Smooth muscle cell (in vitro differentiated cells): ENCODE data around the gene SRPRB. TPM values are rescaled to one million over a fixed set of nuclear protein-coding genes. Genes with fewer than 3 reads are reported as not detected.

ENCODE experiments used
- DNase-seq: peaks from one replicate; lab custom pipeline; 2025; ENCODE audit not compliant: unreplicated experiment; lab: John Stamatoyannopoulos, UW
- H2AFZ ChIP-seq: fragments of 200-600 bp; sonication (generic); 2 replicates; pipeline ENCODE4 v1.6.0; 2016; ENCODE audit warnings: antibody characterized with exemption, low read depth, mild to moderate bottlenecking
- H3F3A ChIP-seq: fragments of 200-600 bp; sonication (generic); 2 replicates; pipeline ENCODE4 v1.6.0; 2017; ENCODE audit warnings: antibody characterized with exemption, low read depth
- H3K27ac ChIP-seq: fragments of 200-600 bp; sonication (generic); 2 replicates; pipeline ENCODE4 v1.5.1; 2016; ENCODE audit warnings: low read depth, mild to moderate bottlenecking
- H3K27me3 ChIP-seq: fragments of 200-600 bp; sonication (generic); 2 replicates; pipeline ENCODE4 v1.6.1; 2016; ENCODE audit warnings: low read depth, mild to moderate bottlenecking
- H3K36me3 ChIP-seq: fragments of 200-600 bp; sonication (generic); 2 replicates; pipeline ENCODE4 v1.5.1; 2016; ENCODE audit warnings: low read depth
- H3K4me1 ChIP-seq: fragments of 200-600 bp; sonication (generic); 2 replicates; pipeline ENCODE4 v1.5.1; 2016; ENCODE audit warnings: low read depth
- H3K4me2 ChIP-seq: fragments of 200-600 bp; sonication (generic); 2 replicates; pipeline ENCODE4 v1.6.0; 2016; ENCODE audit warnings: mild to moderate bottlenecking
- H3K4me3 ChIP-seq: fragments of 200-600 bp; sonication (generic); 2 replicates; pipeline ENCODE4 v1.5.1; 2016; ENCODE audit warnings: mild to moderate bottlenecking
- H3K79me2 ChIP-seq: fragments of 200-600 bp; sonication (generic); 2 replicates; pipeline ENCODE4 v1.6.0; 2016; ENCODE audit warnings: low read depth, mild to moderate bottlenecking
- H3K9ac ChIP-seq: fragments of 200-600 bp; sonication (generic); 2 replicates; pipeline ENCODE4 v1.6.0; 2016; ENCODE audit warnings: low read depth
- H3K9me3 ChIP-seq: fragments of 200-600 bp; sonication (generic); replicated peaks from 2 replicates; pipeline ENCODE4 v1.5.1; 2016; ENCODE audit warnings: low read depth
- H4K20me1 ChIP-seq: fragments of 200-600 bp; sonication (generic); 2 replicates; pipeline ENCODE4 v1.6.0; 2016; ENCODE audit warnings: low read depth
- CTCF ChIP-seq: fragments of 200-600 bp; sonication (generic); IDR thresholded peaks from 2 replicates; pipeline ENCODE4 v1.5.1; 2017; ENCODE audit warnings: borderline replicate concordance, mild to moderate bottlenecking, antibody characterized with exemption; ENCODE audit not compliant: insufficient read depth, poor library complexity, severe bottlenecking
- WGBS: methylation state at CpG from one replicate; pipeline ENCODE4 v1.1.7; 2016; ENCODE audit warnings: low lambda C conversion rate; 5-methylcytosine and 5-hydroxymethylcytosine counted together
- polyA plus RNA-seq: library from polyadenylated mRNA; unstranded; fragments of >200 nt; fragmentation: Nextera tagmentation; extraction: Ambion mirVana; gene quantifications from 2 replicates; pipeline ENCODE4 v1.2.1, GENCODE V29; 2016
- total RNA-seq: library from RNA; depleted of rRNA; stranded (reverse); fragments of >200 nt; gene quantifications from 2 replicates; pipeline ENCODE4 v1.2.3, GENCODE V29; 2014

SRPRB gene
- total and polyA plus RNA-seq, 2 experiments from 2014 or later: 59.3 to 78.9 TPM

- Histone ChIP-seq H3K4me1 (no peaks in the 10 kb centered on the region), H3F3A (no peaks in the 10 kb centered on the region), H3K4me2 (no peak overlapping the region), H3K4me3 (no peak overlapping the region), H3K27me3 (peaks cover 5% of the 10 kb centered on the region), H3K9me3 (no peaks in the 10 kb centered on the region), H2AFZ (no peak overlapping the region), H3K9ac (no peak overlapping the region), H4K20me1 (no peaks in the 10 kb centered on the region), H3K27ac (no peak overlapping the region), H3K79me2 (no peaks in the 10 kb centered on the region), H3K36me3 (no peaks in the 10 kb centered on the region)
- DNase-seq: no peak
- WGBS: 62% methylated on average over 3 of the region's 3 CpGs
- TF ChIP-seq CTCF: no peak
Measured at GRCh38 chr3:133797396-133798105, 8.1 kb upstream of the SRPRB start.

- Histone ChIP-seq H3K36me3 (no peaks in the 10 kb centered on the region), H3K9me3 (no peaks in the 10 kb centered on the region), H3K4me3 (no peak overlapping the region), H3K4me1 (no peaks in the 10 kb centered on the region), H4K20me1 (no peaks in the 10 kb centered on the region), H3K4me2 (no peak overlapping the region), H3K9ac (no peak overlapping the region), H3K79me2 (no peaks in the 10 kb centered on the region), H2AFZ (no peak overlapping the region), H3F3A (no peaks in the 10 kb centered on the region), H3K27me3 (peaks cover 5% of the 10 kb centered on the region), H3K27ac (no peak overlapping the region)
- no peak for TF ChIP-seq CTCF
- DNase-seq: no peak
- 64% methylated on average over 7 of the region's 7 CpGs for WGBS
Measured at GRCh38 chr3:133799794-133800585, 5.6 kb upstream of the SRPRB start.

- 91% methylated on average over 5 of the region's 5 CpGs for WGBS
- Histone ChIP-seq H3K4me2 (no peak overlapping the region), H3K27ac (no peak overlapping the region), H4K20me1 (no peaks in the 10 kb centered on the region), H3K27me3 (peaks cover 5% of the 10 kb centered on the region), H3K9me3 (no peaks in the 10 kb centered on the region), H3K9ac (no peak overlapping the region), H3K36me3 (no peaks in the 10 kb centered on the region), H3F3A (no peaks in the 10 kb centered on the region), H3K4me3 (no peak overlapping the region), H3K79me2 (peaks cover 23% of the 10 kb centered on the region), H3K4me1 (peaks cover 9% of the 10 kb centered on the region), H2AFZ (no peak overlapping the region)
- TF ChIP-seq CTCF: no peak
- DNase-seq: no peak
Measured at GRCh38 chr3:133803469-133803868, 2.1 kb upstream of the SRPRB start.
